BE2C (cell line): Measurements from ENCODE around the gene TMEM273.

Experiments
- DNase-seq: peaks from one replicate; pipeline ENCODE4 v3.0.0-alpha.2; 2020
- H3K27me3 ChIP-seq: fragments of 250-450 bp; sonication (Bioruptor Pico); 2 replicates; pipeline ENCODE4 v1.5.1; 2020; ENCODE audit warnings: mild to moderate bottlenecking
- H3K36me3 ChIP-seq: fragments of 250-450 bp; sonication (Bioruptor Pico); 2 replicates; pipeline ENCODE4 v1.5.1; 2020; ENCODE audit warnings: mild to moderate bottlenecking
- H3K4me1 ChIP-seq: fragments of 250-450 bp; sonication (Bioruptor Pico); 2 replicates; pipeline ENCODE4 v1.5.1; 2020
- H3K4me3 ChIP-seq: 2 replicates; pipeline ENCODE4 v1.5.1; 2011; ENCODE audit warnings: low read depth, low read length
- H3K9me3 ChIP-seq: fragments of 250-450 bp; sonication (Bioruptor Pico); 2 replicates; pipeline ENCODE4 v1.5.1; 2020
- TF ChIP-seq, protein P1 (sequence below): IDR thresholded peaks from 2 replicates; pipeline ENCODE4 v1.5.1; 2012; ENCODE audit warnings: mild to moderate bottlenecking, low read depth, low read length

Gene TMEM273

DNA sequence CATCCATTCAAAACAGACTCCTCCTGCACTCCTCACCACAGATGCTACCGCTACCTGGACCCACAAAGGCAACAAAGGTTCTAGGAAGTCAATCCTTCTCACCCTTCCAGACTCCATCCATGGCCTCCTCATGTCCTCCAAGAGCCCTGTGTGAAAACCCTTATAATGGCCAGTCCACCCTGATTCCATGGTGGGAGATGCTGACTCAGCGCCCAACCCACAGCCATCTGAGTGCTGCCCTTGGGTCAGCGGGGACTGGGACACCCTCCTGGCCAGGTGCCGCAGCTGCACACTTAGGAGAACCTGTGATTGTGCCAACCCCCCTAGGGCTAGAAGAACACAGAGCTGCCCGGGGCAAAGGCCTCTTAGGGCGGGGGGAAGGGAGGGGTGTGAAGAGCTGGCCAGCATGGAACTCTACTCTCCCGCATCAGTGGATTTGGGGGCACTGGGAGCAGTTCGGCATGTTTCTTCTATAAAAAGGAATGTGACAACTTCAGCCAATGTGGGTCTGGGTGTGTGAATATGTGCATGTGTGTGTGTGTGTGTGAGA lies 25.4 kb downstream of the TMEM273 start:
- TF ChIP-seq, protein P1, sequence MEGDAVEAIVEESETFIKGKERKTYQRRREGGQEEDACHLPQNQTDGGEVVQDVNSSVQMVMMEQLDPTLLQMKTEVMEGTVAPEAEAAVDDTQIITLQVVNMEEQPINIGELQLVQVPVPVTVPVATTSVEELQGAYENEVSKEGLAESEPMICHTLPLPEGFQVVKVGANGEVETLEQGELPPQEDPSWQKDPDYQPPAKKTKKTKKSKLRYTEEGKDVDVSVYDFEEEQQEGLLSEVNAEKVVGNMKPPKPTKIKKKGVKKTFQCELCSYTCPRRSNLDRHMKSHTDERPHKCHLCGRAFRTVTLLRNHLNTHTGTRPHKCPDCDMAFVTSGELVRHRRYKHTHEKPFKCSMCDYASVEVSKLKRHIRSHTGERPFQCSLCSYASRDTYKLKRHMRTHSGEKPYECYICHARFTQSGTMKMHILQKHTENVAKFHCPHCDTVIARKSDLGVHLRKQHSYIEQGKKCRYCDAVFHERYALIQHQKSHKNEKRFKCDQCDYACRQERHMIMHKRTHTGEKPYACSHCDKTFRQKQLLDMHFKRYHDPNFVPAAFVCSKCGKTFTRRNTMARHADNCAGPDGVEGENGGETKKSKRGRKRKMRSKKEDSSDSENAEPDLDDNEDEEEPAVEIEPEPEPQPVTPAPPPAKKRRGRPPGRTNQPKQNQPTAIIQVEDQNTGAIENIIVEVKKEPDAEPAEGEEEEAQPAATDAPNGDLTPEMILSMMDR, result no peak
- H3K4me1 ChIP-seq, result no peaks in the 10 kb centered on the region
- H3K36me3 ChIP-seq, result no peaks in the 10 kb centered on the region
- H3K27me3 ChIP-seq, result no peaks in the 10 kb centered on the region
- no peak overlapping the region for H3K4me3 ChIP-seq
- H3K9me3 ChIP-seq, result no peaks in the 10 kb centered on the region
- no peak for DNase-seq

DNA sequence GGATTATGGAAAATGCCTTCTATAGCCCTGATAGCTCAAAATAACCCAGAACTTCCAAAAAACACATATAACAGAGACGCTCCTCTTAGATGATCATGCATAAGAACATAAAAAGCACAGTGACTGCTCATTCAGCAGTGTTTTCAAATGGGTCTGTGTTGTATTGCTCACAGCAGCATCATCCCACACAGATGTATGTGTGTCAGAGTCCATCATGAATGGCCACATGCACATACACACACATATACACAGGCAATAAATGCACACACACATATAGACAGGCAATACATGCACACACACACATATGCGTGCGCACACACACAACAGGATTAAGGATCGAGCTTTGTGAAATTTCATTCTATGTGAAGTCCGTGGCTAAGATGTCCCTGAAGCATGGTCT lies 26.1 kb downstream of the TMEM273 start:
- H3K36me3 ChIP-seq, result no peaks in the 10 kb centered on the region

DNA sequence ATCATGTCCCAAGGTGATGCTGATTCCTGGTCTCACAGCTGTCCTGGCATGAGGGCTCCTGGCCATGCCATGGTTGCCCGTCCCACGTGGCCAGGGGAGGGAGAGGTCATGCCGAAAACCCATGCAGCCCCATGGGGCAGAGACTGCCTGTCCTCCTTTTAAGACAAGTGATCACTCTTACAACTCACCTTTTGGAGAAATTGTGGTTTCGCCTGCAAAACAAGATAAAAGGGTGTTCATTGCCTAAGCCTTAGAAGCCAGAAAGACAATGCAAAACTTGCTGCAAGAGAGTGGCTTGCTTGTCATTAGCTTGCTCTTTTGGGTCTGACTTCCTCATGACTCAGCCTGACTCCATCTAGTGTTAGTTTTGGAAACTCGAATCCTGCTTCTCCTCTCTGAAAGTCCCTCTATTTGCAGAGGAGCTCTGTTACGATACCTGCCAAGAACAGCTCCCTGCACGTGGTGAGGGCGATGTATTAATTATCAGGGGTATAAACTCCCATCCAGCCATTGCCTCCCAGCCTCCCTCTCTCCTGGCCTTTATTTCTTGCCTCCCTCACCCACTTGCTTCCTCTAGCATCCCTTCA lies 26.7 kb downstream of the TMEM273 start:
- no peaks in the 10 kb centered on the region for H3K9me3 ChIP-seq
- H3K36me3 ChIP-seq, result no peaks in the 10 kb centered on the region
- TF ChIP-seq, protein P1, result peak; percentile 45
- H3K4me1 ChIP-seq, result no peaks in the 10 kb centered on the region
- H3K4me3 ChIP-seq, result no peak overlapping the region
- DNase-seq, result no peak
- H3K27me3 ChIP-seq, result no peaks in the 10 kb centered on the region

More for the DNA sequence above, 26.1 kb downstream of the TMEM273 start:
- Histone ChIP-seq H3K4me1 (no peaks in the 10 kb centered on the region), H3K4me3 (no peak overlapping the region), H3K27me3 (no peaks in the 10 kb centered on the region), H3K9me3 (no peaks in the 10 kb centered on the region)
- DNase-seq, result no peak
- TF ChIP-seq, protein P1, result no peak

DNA sequence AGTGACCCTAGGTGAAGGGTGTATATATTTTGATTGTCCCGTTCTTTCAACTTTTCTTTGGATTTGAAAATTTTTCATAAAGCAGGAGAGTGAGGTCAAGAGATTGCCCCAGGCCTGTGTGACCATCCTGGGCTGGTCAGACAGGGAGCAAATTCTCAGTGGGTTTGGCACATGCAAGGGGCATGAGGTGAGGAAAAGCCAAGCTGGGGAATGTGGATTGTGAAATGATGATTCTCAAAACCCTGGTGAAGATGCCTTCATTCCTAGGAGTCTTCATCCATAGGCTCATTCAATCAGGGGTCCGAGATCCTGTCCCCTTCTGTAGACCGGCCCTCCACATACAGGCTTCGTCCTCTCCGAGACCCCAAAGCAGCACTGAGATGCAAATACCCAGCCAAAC lies 27.4 kb downstream of the TMEM273 start:
- no peaks in the 10 kb centered on the region for H3K27me3 ChIP-seq
- TF ChIP-seq, protein P1, result no peak
- no peaks in the 10 kb centered on the region for H3K9me3 ChIP-seq
- no peak for DNase-seq
- no peak overlapping the region for H3K4me3 ChIP-seq
- H3K36me3 ChIP-seq, result no peaks in the 10 kb centered on the region
- no peaks in the 10 kb centered on the region for H3K4me1 ChIP-seq

DNA sequence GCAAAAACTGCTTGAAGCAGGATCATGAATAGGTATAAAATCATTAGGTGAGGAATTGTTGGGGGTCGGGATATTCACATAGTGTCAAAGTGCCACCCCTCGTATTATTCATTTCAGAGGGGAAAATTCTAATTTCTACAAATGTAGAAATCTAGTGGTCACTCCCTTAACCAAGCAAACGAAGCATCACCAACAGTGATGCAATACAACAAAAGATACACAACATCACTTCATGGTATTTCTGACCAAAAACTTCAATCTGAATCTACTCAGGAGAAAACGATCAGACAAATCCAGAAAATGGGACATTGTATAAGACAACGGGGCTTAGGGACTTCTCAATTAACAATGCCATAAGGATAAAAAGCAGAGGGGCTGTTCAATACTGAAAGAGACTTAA lies 28.1 kb downstream of the TMEM273 start:
- Histone ChIP-seq H3K36me3 (no peaks in the 10 kb centered on the region), H3K4me1 (no peaks in the 10 kb centered on the region), H3K27me3 (no peaks in the 10 kb centered on the region), H3K4me3 (no peak overlapping the region), H3K9me3 (no peaks in the 10 kb centered on the region)
- TF ChIP-seq, protein P1, result no peak
- DNase-seq, result no peak

DNA sequence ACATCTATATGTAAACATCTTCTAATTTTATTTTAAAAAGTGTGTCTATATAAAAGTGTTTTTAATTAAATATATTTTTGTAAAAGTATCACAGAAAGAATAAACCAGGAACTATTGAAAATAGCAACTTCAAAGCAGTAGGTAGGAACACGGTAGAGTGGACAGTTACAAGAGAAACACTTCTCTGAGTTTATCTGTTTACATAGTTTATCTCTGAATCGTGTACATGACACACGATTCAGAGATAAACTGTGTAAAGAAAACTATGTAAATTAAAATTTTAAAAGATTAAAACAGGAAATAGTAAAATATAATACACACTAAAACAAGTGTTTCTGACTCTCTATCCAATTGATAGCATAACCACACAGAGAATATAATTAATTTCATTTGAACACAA lies 29.3 kb downstream of the TMEM273 start:
- no peak for DNase-seq
- no peaks in the 10 kb centered on the region for H3K27me3 ChIP-seq
- TF ChIP-seq, protein P1, result no peak
- no peaks in the 10 kb centered on the region for H3K9me3 ChIP-seq
- no peak overlapping the region for H3K4me3 ChIP-seq
- H3K4me1 ChIP-seq, result no peaks in the 10 kb centered on the region
- H3K36me3 ChIP-seq, result no peaks in the 10 kb centered on the region
